Ishikawa (cell line): ENCODE results near the gene RNF220.

Experiments
- CREB1 ChIP-seq: IDR thresholded peaks from 2 replicates; pipeline ENCODE4 v1.6.1; 2012; ENCODE audit warnings: low read depth
- FOXM1 ChIP-seq: IDR thresholded peaks from 2 replicates; pipeline ENCODE4 v1.6.1; 2012; ENCODE audit warnings: low read depth, borderline replicate concordance
- TEAD4 ChIP-seq: IDR thresholded peaks from 2 replicates; pipeline ENCODE4 v1.6.1; 2012

- TF ChIP-seq TEAD4: no peak
- no peak for TF ChIP-seq CREB1
- no peak for TF ChIP-seq FOXM1
Measured at GRCh38 chr1:44678120-44678519, 273.1 kb downstream of the RNF220 start.
